Calu3 (cell line): ENCODE results near the gene PPM1D. TPM values are rescaled to one million over a fixed set of nuclear protein-coding genes. Genes with fewer than 3 reads are reported as not detected.
A peak's percentile ranks its signal among the peaks of the same experiment; 100 is the strongest.

Experiments
- BruUV-seq: library from RNA; stranded (reverse); fragments of 400-500 nt; replicated peaks from 2 replicates; lab custom pipeline; 2021; lab: Mats Ljungman, UMichigan
- CTCF ChIA-PET: fragments of 300-600 bp; sonication (Branson Sonifier 250); formaldehyde crosslinking; loops from one replicate; lab custom pipeline; 2022; ENCODE audit warnings: antibody characterized with exemption; lab: Charles Lee
- DNase-seq: peaks from one replicate; pipeline ENCODE4 v3.0.0; 2022
- H3K27ac Mint-ChIP-seq: one replicate; pipeline ENCODE4 v1.8.0; 2022; ENCODE audit warnings: mixed read lengths; ENCODE audit not compliant: unreplicated experiment
- H3K27me3 Mint-ChIP-seq: one replicate; pipeline ENCODE4 v1.8.0; 2022; ENCODE audit warnings: mixed read lengths; ENCODE audit not compliant: unreplicated experiment
- H3K36me3 Mint-ChIP-seq: one replicate; pipeline ENCODE4 v1.8.0; 2022; ENCODE audit warnings: mild to moderate bottlenecking, moderate library complexity, mixed read lengths; ENCODE audit not compliant: insufficient read depth, unreplicated experiment
- H3K4me1 Mint-ChIP-seq: one replicate; pipeline ENCODE4 v1.8.0; 2022; ENCODE audit warnings: mild to moderate bottlenecking, low read depth, mixed read lengths; ENCODE audit not compliant: unreplicated experiment
- H3K4me3 Mint-ChIP-seq: one replicate; pipeline ENCODE4 v1.8.0; 2022; ENCODE audit warnings: mild to moderate bottlenecking, low read depth, moderate library complexity, mixed read lengths; ENCODE audit not compliant: unreplicated experiment
- H3K9me3 Mint-ChIP-seq: one replicate; pipeline ENCODE4 v1.8.0; 2022; ENCODE audit warnings: low read depth, mixed read lengths; ENCODE audit not compliant: unreplicated experiment
- CTCF ChIP-seq: fragments of 200-600 bp; IDR thresholded peaks from one replicate; pipeline ENCODE4 v1.8.0; 2022; ENCODE audit warnings: antibody characterized with exemption; ENCODE audit not compliant: unreplicated experiment
- intact Hi-C: fragments of 100-400 bp; cut with micrococcal nuclease; formaldehyde crosslinking; loops from one replicate; pipeline ENCODE4 v1.10.0; 2022; ENCODE audit not compliant: unreplicated experiment
- total RNA-seq: library from RNA; stranded (reverse); gene quantifications from 2 replicates; pipeline ENCODE4 v1.2.3, GENCODE V29; 2022

PPM1D gene
- total RNA-seq, 1 experiment from 2014 or later: 7.6 TPM

GRCh38 chr17:60557805-60558204 is 42.2 kb upstream of the PPM1D start:
- no peak for DNase-seq

GRCh38 chr17:60559659-60559994 is 40.4 kb upstream of the PPM1D start:
- peaks cover 5% of the 10 kb centered on the region for H3K36me3 Mint-ChIP-seq
- intact Hi-C loops: no loop called here
- H3K27ac Mint-ChIP-seq: no peak overlapping the region
- no peaks in the 10 kb centered on the region for H3K27me3 Mint-ChIP-seq
- H3K9me3 Mint-ChIP-seq: no peaks in the 10 kb centered on the region
- peaks cover 7% of the 10 kb centered on the region for H3K4me1 Mint-ChIP-seq
- no TSS peak for BruUV-seq
- no peak overlapping the region for H3K4me3 Mint-ChIP-seq
- no peak for DNase-seq
- TF ChIP-seq CTCF: no peak
- CTCF ChIA-PET: interaction anchor here (0.7 kb wide), 1 partner anchor 1410 kb away, joined by 7 read pairs; no protein-coding TSS in a partner anchor

More at GRCh38 chr17:60557805-60558204, 42.2 kb upstream of the PPM1D start:
- Mint-ChIP-seq H3K27ac (no peak overlapping the region), H3K4me1 (peaks cover 7% of the 10 kb centered on the region), H3K9me3 (no peaks in the 10 kb centered on the region), H3K27me3 (no peaks in the 10 kb centered on the region), H3K4me3 (no peak overlapping the region), H3K36me3 (peaks cover 5% of the 10 kb centered on the region)
- BruUV-seq: no TSS peak
- TF ChIP-seq CTCF: no peak
- CTCF ChIA-PET: interaction anchor here (0.6 to 0.7 kb wide), 2 partner anchors 42 to 648 kb away, joined by 3 to 4 read pairs; partner anchors contain the start of gene PPM1D
- intact Hi-C loops: no loop called here

GRCh38 chr17:60559995-60560859 is 39.8 kb upstream of the PPM1D start:
- intact Hi-C loops: loop anchor here (5.0 kb wide), 1 partner anchor 33 kb away; the partner anchor contains the start of gene APPBP2
- peaks cover 5% of the 10 kb centered on the region for H3K36me3 Mint-ChIP-seq

GRCh38 chr17:60560860-60561257 is 39.1 kb upstream of the PPM1D start:
- no TSS peak for BruUV-seq
- intact Hi-C loops: loop anchor here (5.0 kb wide), 1 partner anchor 34 kb away; the partner anchor contains the start of gene APPBP2
- Mint-ChIP-seq H3K36me3 (peaks cover 4% of the 10 kb centered on the region), H3K27me3 (no peaks in the 10 kb centered on the region), H3K4me1 (peaks cover 7% of the 10 kb centered on the region), H3K4me3 (peak overlapping the region; percentile 50), H3K27ac (no peak overlapping the region), H3K9me3 (no peaks in the 10 kb centered on the region)
- no peak for TF ChIP-seq CTCF
- no peak for DNase-seq
- CTCF ChIA-PET: no interaction called here

More at GRCh38 chr17:60559995-60560859, 39.8 kb upstream of the PPM1D start:
- no peak overlapping the region for H3K27ac Mint-ChIP-seq
- peak overlapping the region; percentile 50 for H3K4me3 Mint-ChIP-seq
- no peak for TF ChIP-seq CTCF
- BruUV-seq: no TSS peak
- peaks cover 7% of the 10 kb centered on the region for H3K4me1 Mint-ChIP-seq
- no peaks in the 10 kb centered on the region for H3K27me3 Mint-ChIP-seq
- H3K9me3 Mint-ChIP-seq: no peaks in the 10 kb centered on the region
- DNase-seq: no peak
- CTCF ChIA-PET: interaction anchor here (0.7 kb wide), 1 partner anchor 1410 kb away, joined by 7 read pairs; no protein-coding TSS in a partner anchor
